ENCODE data around the gene AP2S1.

AP2S1 gene

DNA sequence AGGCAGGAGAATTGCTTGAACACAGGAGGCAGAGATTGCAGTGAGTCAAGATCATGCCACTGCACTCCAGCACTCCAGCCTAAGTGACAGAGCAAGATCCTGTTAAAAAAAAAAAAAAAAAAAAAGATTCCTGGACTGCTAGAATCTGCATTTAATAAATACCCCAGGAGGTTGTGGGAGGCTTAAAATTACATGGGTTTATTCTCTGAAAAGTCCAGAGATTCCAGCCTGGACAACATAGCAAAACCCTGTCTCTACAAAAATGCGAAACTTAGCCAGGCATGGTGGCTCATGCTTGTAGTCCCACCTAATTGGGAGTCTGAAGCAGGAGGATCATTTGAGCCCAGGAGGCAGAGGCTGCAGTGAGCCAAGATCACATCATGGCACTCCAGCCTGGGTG, 52.8 kb downstream of the AP2S1 start:
- no peak for DNase-seq

GRCh38 chr19:46791944-46792343, 58.7 kb downstream of the AP2S1 start:
- DNase-seq, result no peak

GRCh38 chr19:46789371-46789770, 61.3 kb downstream of the AP2S1 start:
- no peak for DNase-seq

DNA sequence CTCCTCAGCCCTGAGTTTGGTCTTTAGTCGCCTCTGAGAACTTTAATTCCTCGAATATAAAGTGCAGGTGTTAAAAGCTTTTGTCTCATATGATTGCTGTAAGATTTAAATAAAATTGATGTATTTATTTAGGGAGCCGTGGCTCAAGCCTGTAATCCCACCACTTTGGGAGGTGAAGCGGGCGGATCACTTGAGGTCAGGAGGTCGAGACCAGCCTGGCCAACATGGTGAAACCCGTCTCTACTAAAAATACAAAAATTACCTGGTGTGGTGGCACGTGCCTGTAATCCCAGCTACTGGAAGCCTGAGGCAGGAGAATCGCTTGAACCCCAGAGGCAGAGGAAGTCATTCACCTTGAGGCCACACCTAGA, 61.7 kb downstream of the AP2S1 start:
- DNase-seq, result no peak

DNA sequence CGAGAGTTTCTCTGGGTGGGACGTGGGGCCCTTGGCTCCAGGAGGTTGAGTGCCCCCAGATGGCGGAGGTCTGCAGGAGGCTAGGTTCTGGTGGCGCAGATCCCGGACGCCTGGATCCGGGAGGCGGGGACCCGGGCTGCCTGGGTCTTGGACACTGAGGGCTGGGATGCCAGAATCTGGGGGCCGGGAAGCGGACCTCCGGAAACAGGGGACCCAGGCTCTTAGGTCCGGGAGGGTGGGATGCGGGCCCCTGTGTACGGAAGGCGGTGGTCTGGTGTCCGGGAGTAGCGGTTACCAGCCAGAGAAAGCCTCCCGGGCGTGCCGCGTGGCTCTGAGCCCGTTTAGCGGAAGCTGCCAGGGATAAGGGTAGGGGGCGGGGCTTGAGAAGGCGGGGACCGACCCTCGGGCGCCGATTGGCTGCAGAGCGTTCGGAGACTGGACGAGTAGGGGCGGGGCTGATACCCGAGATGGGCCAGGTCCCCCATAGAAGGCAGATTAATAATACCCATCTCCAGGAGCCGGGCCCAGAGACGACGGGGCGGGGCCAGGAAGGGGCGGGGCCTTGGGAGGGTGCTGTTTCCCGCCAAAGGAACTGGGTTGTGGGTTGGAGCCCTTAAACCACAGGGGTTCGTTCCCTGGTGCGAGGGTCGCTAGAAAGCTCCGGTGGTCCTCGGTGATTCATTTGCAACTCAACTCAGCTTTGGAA, 62.2 kb downstream of the AP2S1 start, which contains the start of gene SLC1A5:
TSS of gene SLC1A5 (minus strand) at position 333 of the 706 bp plus-strand sequence. CDS start 629 bp downstream, outside the sequence.
- DNase-seq, result peak; percentile 67

Measured in NCI-H1417 treated with DMSO at 0.1 percent for 48 hours (cell line).